KOPT-K1 (cell line): ENCODE data around the gene ZSCAN23.
"Not testable (repeated sequence)": the region's sequence is repeated elsewhere in the genome, so short reads cannot be mapped to it uniquely, and the experiment has no call there.

Experiments
- H3K27ac ChIP-seq: fragments of 200-600 bp; sonication (generic); 2 replicates; pipeline ENCODE4 v1.5.1; 2016; ENCODE audit warnings: antibody characterized with exemption, mild to moderate bottlenecking, low read depth, low read length; ENCODE audit not compliant: poor library complexity, severe bottlenecking
- H3K36me3 ChIP-seq: fragments of 200-600 bp; sonication (generic); 2 replicates; pipeline ENCODE4 v1.5.1; 2017; ENCODE audit warnings: antibody characterized with exemption, mild to moderate bottlenecking, low read length, moderate library complexity; ENCODE audit not compliant: insufficient read depth
- H3K9me3 ChIP-seq: fragments of 200-600 bp; sonication (generic); 2 replicates; pipeline ENCODE4 v1.5.1; 2017; ENCODE audit warnings: antibody characterized with exemption, low read length, mild to moderate bottlenecking; ENCODE audit not compliant: insufficient read depth, poor library complexity, severe bottlenecking

The ZSCAN23 gene

GRCh38 chr6:28408076-28408802, 35.1 kb downstream of the ZSCAN23 start:
- Histone ChIP-seq H3K36me3 (no peaks in the 10 kb centered on the region), H3K9me3 (no peaks in the 10 kb centered on the region), H3K27ac (no peak overlapping the region)

GRCh38 chr6:28407401-28407800, 35.9 kb downstream of the ZSCAN23 start:
- Histone ChIP-seq H3K27ac (no peak overlapping the region), H3K9me3 (no peaks in the 10 kb centered on the region), H3K36me3 (no peaks in the 10 kb centered on the region)

GRCh38 chr6:28403923-28404322, 39.4 kb downstream of the ZSCAN23 start:
- H3K36me3 ChIP-seq, H3K9me3 ChIP-seq, H3K27ac ChIP-seq: not testable (repeated sequence)

GRCh38 chr6:28402197-28402596, 41.1 kb downstream of the ZSCAN23 start:
- Histone ChIP-seq H3K9me3 (peaks cover 11% of the 10 kb centered on the region), H3K27ac (no peak overlapping the region), H3K36me3 (no peaks in the 10 kb centered on the region)

- H3K9me3 ChIP-seq, result peaks cover 11% of the 10 kb centered on the region
- no peaks in the 10 kb centered on the region for H3K36me3 ChIP-seq
- H3K27ac ChIP-seq, result no peak overlapping the region
Measured at GRCh38 chr6:28401172-28401571, 42.1 kb downstream of the ZSCAN23 start.

GRCh38 chr6:28400122-28400451, 43.2 kb downstream of the ZSCAN23 start:
- Histone ChIP-seq H3K36me3 (no peaks in the 10 kb centered on the region), H3K27ac (no peak overlapping the region), H3K9me3 (peaks cover 11% of the 10 kb centered on the region)

- no peaks in the 10 kb centered on the region for H3K36me3 ChIP-seq
- no peak within 1 kb of the TSS for H3K27ac ChIP-seq
- peaks cover 11% of the 10 kb centered on the region for H3K9me3 ChIP-seq
Measured at GRCh38 chr6:28399350-28400121, 43.8 kb downstream of the ZSCAN23 start, which contains the start of gene ZSCAN12. TSS of gene ZSCAN12 (minus strand) at chr6:28399747. CDS start at chr6:28398405, 1,342 bp downstream.

- Histone ChIP-seq H3K9me3 (peaks cover 11% of the 10 kb centered on the region), H3K27ac (no peak overlapping the region), H3K36me3 (no peaks in the 10 kb centered on the region)
Measured at GRCh38 chr6:28395918-28396317, 47.4 kb downstream of the ZSCAN23 start.

GRCh38 chr6:28393912-28394662, 49.2 kb downstream of the ZSCAN23 start:
- no peak overlapping the region for H3K27ac ChIP-seq
- H3K36me3 ChIP-seq, result no peaks in the 10 kb centered on the region

GRCh38 chr6:28390688-28391087, 52.6 kb downstream of the ZSCAN23 start:
- Histone ChIP-seq H3K9me3 (no peaks in the 10 kb centered on the region), H3K27ac (no peak overlapping the region), H3K36me3 (no peaks in the 10 kb centered on the region)

More at GRCh38 chr6:28393912-28394662, 49.2 kb downstream of the ZSCAN23 start:
- peaks cover 3% of the 10 kb centered on the region for H3K9me3 ChIP-seq

GRCh38 chr6:28384143-28384533, 59.2 kb downstream of the ZSCAN23 start:
- Histone ChIP-seq H3K36me3 (no peaks in the 10 kb centered on the region), H3K27ac (no peak overlapping the region), H3K9me3 (no peaks in the 10 kb centered on the region)

- no peaks in the 10 kb centered on the region for H3K36me3 ChIP-seq
- no peak overlapping the region for H3K27ac ChIP-seq
- H3K9me3 ChIP-seq, result peaks cover 6% of the 10 kb centered on the region
Measured at GRCh38 chr6:28383235-28384142, 59.8 kb downstream of the ZSCAN23 start.
